ENCODE measurements around the gene PLA2G4E. TPM values are rescaled to one million over a fixed set of nuclear protein-coding genes. Genes with fewer than 3 reads are reported as not detected.

PLA2G4E gene
- total and polyA plus RNA-seq, 2 of the 13 experiments (the other 11 are each of a cell fraction or from before 2014, with no cell fraction given) = not detected

DNA sequence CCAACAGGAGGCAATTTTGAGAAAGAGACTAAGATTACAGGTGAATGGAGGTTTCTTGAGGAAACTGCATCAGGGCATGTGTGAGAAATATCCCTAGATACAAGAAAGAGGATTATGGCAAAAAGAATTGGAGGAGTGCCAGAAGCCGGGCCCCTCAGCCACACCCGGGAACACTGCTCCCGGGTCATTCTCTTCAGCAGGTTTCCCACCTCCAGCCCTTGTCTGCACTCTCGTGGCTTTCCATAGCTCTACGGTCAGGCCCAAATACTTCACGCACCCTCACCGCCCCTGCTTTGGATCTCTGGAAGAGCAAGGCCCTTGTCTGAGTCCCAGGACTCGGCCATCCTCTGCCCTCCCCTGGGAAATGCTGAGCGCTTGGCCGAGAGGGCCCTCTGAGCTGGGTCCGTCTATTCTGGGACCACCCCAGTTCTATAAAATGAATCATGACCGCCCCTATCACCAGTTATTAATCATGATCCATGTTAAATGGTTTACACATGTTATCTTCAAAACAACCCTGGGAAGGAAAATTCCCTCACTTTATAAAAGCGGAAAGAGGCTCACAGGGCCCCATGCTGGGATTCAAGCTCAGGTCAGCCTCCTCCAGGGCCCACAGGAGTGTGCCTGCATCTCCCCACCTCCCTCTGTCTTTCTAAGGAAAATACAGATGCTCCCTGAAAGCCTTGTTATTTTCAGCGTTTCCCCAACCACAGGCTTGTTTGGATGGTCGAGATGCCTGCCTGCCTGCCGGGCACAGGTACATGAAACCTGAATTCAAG, 88.1 kb downstream of the PLA2G4E start (continued):
- no peak for TF ChIP-seq ATF3 (CRISPR knock-in tag; IDR thresholded peaks at IDR 0.05)
- TF ChIP-seq ZNF652 (CRISPR knock-in tag; IDR thresholded peaks at IDR 0.05; ENCODE audit: borderline replicate concordance, low read depth) = no peak
- TF ChIP-seq SMAD9 (CRISPR knock-in tag; IDR thresholded peaks at IDR 0.05) = no peak
- TF ChIP-seq ZFP41 (CRISPR knock-in tag; IDR thresholded peaks at IDR 0.05; ENCODE audit: borderline replicate concordance) = no peak
- no peak for TF ChIP-seq NFATC3 (CRISPR knock-in tag; IDR thresholded peaks at IDR 0.05)
- TF ChIP-seq, protein P1, sequence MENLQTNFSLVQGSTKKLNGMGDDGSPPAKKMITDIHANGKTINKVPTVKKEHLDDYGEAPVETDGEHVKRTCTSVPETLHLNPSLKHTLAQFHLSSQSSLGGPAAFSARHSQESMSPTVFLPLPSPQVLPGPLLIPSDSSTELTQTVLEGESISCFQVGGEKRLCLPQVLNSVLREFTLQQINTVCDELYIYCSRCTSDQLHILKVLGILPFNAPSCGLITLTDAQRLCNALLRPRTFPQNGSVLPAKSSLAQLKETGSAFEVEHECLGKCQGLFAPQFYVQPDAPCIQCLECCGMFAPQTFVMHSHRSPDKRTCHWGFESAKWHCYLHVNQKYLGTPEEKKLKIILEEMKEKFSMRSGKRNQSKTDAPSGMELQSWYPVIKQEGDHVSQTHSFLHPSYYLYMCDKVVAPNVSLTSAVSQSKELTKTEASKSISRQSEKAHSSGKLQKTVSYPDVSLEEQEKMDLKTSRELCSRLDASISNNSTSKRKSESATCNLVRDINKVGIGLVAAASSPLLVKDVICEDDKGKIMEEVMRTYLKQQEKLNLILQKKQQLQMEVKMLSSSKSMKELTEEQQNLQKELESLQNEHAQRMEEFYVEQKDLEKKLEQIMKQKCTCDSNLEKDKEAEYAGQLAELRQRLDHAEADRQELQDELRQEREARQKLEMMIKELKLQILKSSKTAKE (CRISPR knock-in tag; IDR thresholded peaks at IDR 0.05; ENCODE audit: borderline replicate concordance) = no peak
- TF ChIP-seq ZNF614 (CRISPR knock-in tag; IDR thresholded peaks at IDR 0.05; ENCODE audit: borderline replicate concordance) = no peak
- no peak for TF ChIP-seq MZF1 (CRISPR knock-in tag; IDR thresholded peaks at IDR 0.05; ENCODE audit: borderline replicate concordance)
- no peak for TF ChIP-seq ZKSCAN5 (CRISPR knock-in tag; IDR thresholded peaks at IDR 0.05)
- TF ChIP-seq THAP9 (CRISPR knock-in tag; IDR thresholded peaks at IDR 0.05; ENCODE audit: borderline replicate concordance) = no peak
- TF ChIP-seq PLRG1 (conservative IDR thresholded peaks at IDR 0.05) = no peak
- no peak for TF ChIP-seq TCF7L2 (IDR thresholded peaks at IDR 0.05; ENCODE audit: low read depth, low read length)
- no peak for TF ChIP-seq ADNP (CRISPR knock-in tag; IDR thresholded peaks at IDR 0.05)

Measured in HepG2 (cell line).